DMS53 treated with DMSO at 0.1 percent for 48 hours (cell line): ENCODE data around the gene HEATR5B.
"Not testable (repeated sequence)": the region's sequence is repeated elsewhere in the genome, so short reads cannot be mapped to it uniquely, and the experiment has no call there.

Source experiments
- DNase-seq: peaks from one replicate; lab custom pipeline; 2025; ENCODE audit not compliant: unreplicated experiment; lab: John Stamatoyannopoulos, UW

The HEATR5B gene

GRCh38 chr2:36951027-36951518, 133.1 kb downstream of the HEATR5B start:
- no peak for DNase-seq

- DNase-seq, result no peak
Measured at GRCh38 chr2:36949845-36950244, 134.3 kb downstream of the HEATR5B start.

GRCh38 chr2:36945240-36945639, 138.9 kb downstream of the HEATR5B start:
- not testable (repeated sequence) for DNase-seq

- no peak for DNase-seq
Measured at GRCh38 chr2:36941867-36942266, 142.3 kb downstream of the HEATR5B start.

DNA sequence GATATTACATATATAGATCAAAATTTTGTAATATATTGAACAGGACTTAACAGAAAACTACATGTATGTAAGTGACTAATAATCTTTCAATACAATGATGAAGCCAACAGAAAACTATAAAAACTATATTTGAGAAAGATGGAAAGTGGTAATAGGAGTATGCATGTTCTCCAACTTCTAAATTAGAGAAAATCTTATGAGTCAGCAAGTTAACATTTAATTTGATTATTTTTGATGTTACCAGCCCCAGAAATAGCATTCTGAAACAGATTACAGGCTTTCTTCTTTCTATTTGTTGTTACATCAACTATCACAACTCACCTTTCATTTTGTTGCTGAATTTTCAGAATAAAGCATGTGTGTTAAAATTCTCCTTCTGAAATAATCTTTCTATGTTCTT, 147.6 kb downstream of the HEATR5B start:
- DNase-seq, result not testable (repeated sequence)

DNA sequence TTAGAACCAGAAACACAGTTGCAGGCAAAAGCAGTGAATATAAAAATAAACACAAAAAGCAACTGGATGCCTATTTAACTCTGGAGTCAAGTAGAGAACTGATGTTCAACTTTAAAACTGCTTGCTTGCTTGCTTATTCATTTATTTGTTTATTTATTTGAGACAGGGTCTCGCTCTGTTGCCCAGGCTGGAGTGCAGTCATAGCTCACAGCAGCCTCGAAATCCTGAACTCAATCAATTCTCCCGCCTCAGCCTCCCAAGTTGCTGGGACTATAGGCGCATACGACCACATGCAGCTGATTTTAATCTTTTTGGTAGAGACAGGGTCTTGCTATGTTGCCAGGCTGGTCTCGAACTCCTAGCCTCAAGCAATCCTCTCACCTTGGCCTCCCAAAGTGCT, 152.5 kb downstream of the HEATR5B start:
- DNase-seq, result not testable (repeated sequence)
